Ectodermal cell (in vitro differentiated cells): ENCODE results near the gene MRPL37.
"Not testable (repeated sequence)": the region's sequence is repeated elsewhere in the genome, so short reads cannot be mapped to it uniquely, and the experiment has no call there.

Experiments used
- H3K27ac ChIP-seq: 2 replicates; pipeline ENCODE4 v1.7.0; 2013; ENCODE audit warnings: mild to moderate bottlenecking, low read depth, low read length; ENCODE audit not compliant: insufficient read depth, poor library complexity, severe bottlenecking
- H3K27me3 ChIP-seq: 2 replicates; pipeline ENCODE4 v1.7.0; 2013; ENCODE audit warnings: mild to moderate bottlenecking, low read length; ENCODE audit not compliant: insufficient read depth, control insufficient read depth, poor library complexity, severe bottlenecking
- H3K36me3 ChIP-seq: one replicate; pipeline ENCODE4 v1.7.0; 2013; ENCODE audit warnings: low read length; ENCODE audit not compliant: control insufficient read depth, insufficient read depth
- H3K4me1 ChIP-seq: one replicate; pipeline ENCODE4 v1.7.0; 2013; ENCODE audit warnings: low read length; ENCODE audit not compliant: control insufficient read depth, insufficient read depth
- H3K4me3 ChIP-seq: 2 replicates; pipeline ENCODE4 v1.7.0; 2013; ENCODE audit warnings: low read depth, low read length, control low read depth; ENCODE audit not compliant: insufficient read depth
- H3K9me3 ChIP-seq: 2 replicates; pipeline ENCODE4 v1.7.0; 2013; ENCODE audit warnings: mild to moderate bottlenecking, low read length, moderate library complexity; ENCODE audit not compliant: control insufficient read depth
- WGBS, 2 experiments: methylation state at CpG; one replicate each; pipeline ENCODE4 v1.1.7; 2013; ENCODE audit warnings: missing lambda C conversion rate in 2 of 2; 5-methylcytosine and 5-hydroxymethylcytosine counted together

The MRPL37 gene

GRCh38 chr1:54188291-54188690 is 11.7 kb upstream of the MRPL37 start:
- no peaks in the 10 kb centered on the region for H3K9me3 ChIP-seq
- no peaks in the 10 kb centered on the region for H3K4me1 ChIP-seq
- no peak overlapping the region for H3K27ac ChIP-seq
- H3K27me3 ChIP-seq, result no peaks in the 10 kb centered on the region
- no peak overlapping the region for H3K4me3 ChIP-seq
- no peaks in the 10 kb centered on the region for H3K36me3 ChIP-seq
- WGBS, 2 experiments, result 92 to 100% methylated on average over 1 of the region's 1 CpG

GRCh38 chr1:54190526-54190925 is 9.4 kb upstream of the MRPL37 start:
- Histone ChIP-seq H3K27ac (no peak overlapping the region), H3K27me3 (no peaks in the 10 kb centered on the region), H3K9me3 (no peaks in the 10 kb centered on the region), H3K4me3 (no peak overlapping the region), H3K4me1 (no peaks in the 10 kb centered on the region), H3K36me3 (peaks cover 2% of the 10 kb centered on the region)
- WGBS, 2 experiments, result 94 to 95% methylated on average over 9 of the region's 9 CpGs

GRCh38 chr1:54191525-54191924 is 8.4 kb upstream of the MRPL37 start:
- WGBS, 2 experiments, result 38 to 50% methylated on average over 1 of the region's 1 CpG
- no peak overlapping the region for H3K27ac ChIP-seq
- H3K4me3 ChIP-seq, result no peak overlapping the region
- no peaks in the 10 kb centered on the region for H3K27me3 ChIP-seq
- no peaks in the 10 kb centered on the region for H3K9me3 ChIP-seq
- peaks cover 5% of the 10 kb centered on the region for H3K36me3 ChIP-seq
- H3K4me1 ChIP-seq, result no peaks in the 10 kb centered on the region

GRCh38 chr1:54193453-54193852 is 6.5 kb upstream of the MRPL37 start:
- peaks cover 5% of the 10 kb centered on the region for H3K36me3 ChIP-seq
- no peak overlapping the region for H3K4me3 ChIP-seq
- H3K27me3 ChIP-seq, result no peaks in the 10 kb centered on the region
- no peak overlapping the region for H3K27ac ChIP-seq
- no peaks in the 10 kb centered on the region for H3K4me1 ChIP-seq
- WGBS, 2 experiments, result 88 to 93% methylated on average over 5 of the region's 5 CpGs
- no peaks in the 10 kb centered on the region for H3K9me3 ChIP-seq

GRCh38 chr1:54199151-54199764 is 709 bp upstream of the MRPL37 start:
- Histone ChIP-seq H3K27me3 (no peaks in the 10 kb centered on the region), H3K4me3 (peak overlapping the region; percentile 75), H3K4me1 (peaks cover 8% of the 10 kb centered on the region), H3K27ac (no peak overlapping the region), H3K36me3 (peaks cover 5% of the 10 kb centered on the region), H3K9me3 (no peaks in the 10 kb centered on the region)
- WGBS, 2 experiments, result 34 to 35% methylated on average over 17 of the region's 17 CpGs

GRCh38 chr1:54200519-54200997 is 591 bp downstream of the MRPL37 start:
- H3K9me3 ChIP-seq, result no peaks in the 10 kb centered on the region
- WGBS, 2 experiments, result 2 to 3% methylated on average over 15 of the region's 15 CpGs
- H3K27me3 ChIP-seq, result no peaks in the 10 kb centered on the region
- peaks cover 8% of the 10 kb centered on the region for H3K4me1 ChIP-seq
- H3K36me3 ChIP-seq, result peaks cover 9% of the 10 kb centered on the region
- peak overlapping the region; percentile 75 for H3K4me3 ChIP-seq
- H3K27ac ChIP-seq, result no peak overlapping the region

- Histone ChIP-seq H3K4me3 (no peak overlapping the region), H3K36me3 (peaks cover 24% of the 10 kb centered on the region), H3K27me3 (no peaks in the 10 kb centered on the region), H3K4me1 (peaks cover 4% of the 10 kb centered on the region), H3K9me3 (no peaks in the 10 kb centered on the region), H3K27ac (no peak overlapping the region)
- 80 to 81% methylated on average over 7 of the region's 7 CpGs for WGBS, 2 experiments
Measured at GRCh38 chr1:54204199-54204598, 4.2 kb downstream of the MRPL37 start.

- H3K4me1 ChIP-seq, result no peaks in the 10 kb centered on the region
- H3K4me3 ChIP-seq, result no peak overlapping the region
- H3K36me3 ChIP-seq, result peaks cover 44% of the 10 kb centered on the region
- H3K27me3 ChIP-seq, result no peaks in the 10 kb centered on the region
- WGBS, 2 experiments, result 97 to 98% methylated on average over 1 of the region's 1 CpG
- H3K9me3 ChIP-seq, result no peaks in the 10 kb centered on the region
- no peak overlapping the region for H3K27ac ChIP-seq
Measured at GRCh38 chr1:54207287-54207686, 7.3 kb downstream of the MRPL37 start.

- 63 to 78% methylated on average over 3 to 4 of the region's 4 CpGs for WGBS, 2 experiments
- not testable (repeated sequence) for H3K9me3 ChIP-seq, H3K4me1 ChIP-seq, H3K4me3 ChIP-seq, H3K27me3 ChIP-seq, H3K27ac ChIP-seq
- H3K36me3 ChIP-seq, result peaks cover 50% of the 10 kb centered on the region
Measured at GRCh38 chr1:54207896-54208295, 7.9 kb downstream of the MRPL37 start.

GRCh38 chr1:54212872-54213271 is 12.9 kb downstream of the MRPL37 start:
- Histone ChIP-seq H3K4me1 (no peaks in the 10 kb centered on the region), H3K36me3 (peaks cover 56% of the 10 kb centered on the region), H3K27ac (no peak overlapping the region), H3K27me3 (no peaks in the 10 kb centered on the region), H3K9me3 (no peaks in the 10 kb centered on the region), H3K4me3 (no peak overlapping the region)
- 88 to 89% methylated on average over 1 of the region's 1 CpG for WGBS, 2 experiments

GRCh38 chr1:54215523-54215922 is 15.6 kb downstream of the MRPL37 start:
- Histone ChIP-seq H3K27me3 (no peaks in the 10 kb centered on the region), H3K36me3 (peaks cover 53% of the 10 kb centered on the region), H3K4me3 (no peak overlapping the region), H3K4me1 (no peaks in the 10 kb centered on the region), H3K9me3 (no peaks in the 10 kb centered on the region), H3K27ac (no peak overlapping the region)
- WGBS, 2 experiments, result 93 to 96% methylated on average over 9 of the region's 9 CpGs
